ENCODE measurements around the gene CARD9. TPM values are rescaled to one million over a fixed set of nuclear protein-coding genes. Genes with fewer than 3 reads are reported as not detected.

CARD9 gene, protein sequence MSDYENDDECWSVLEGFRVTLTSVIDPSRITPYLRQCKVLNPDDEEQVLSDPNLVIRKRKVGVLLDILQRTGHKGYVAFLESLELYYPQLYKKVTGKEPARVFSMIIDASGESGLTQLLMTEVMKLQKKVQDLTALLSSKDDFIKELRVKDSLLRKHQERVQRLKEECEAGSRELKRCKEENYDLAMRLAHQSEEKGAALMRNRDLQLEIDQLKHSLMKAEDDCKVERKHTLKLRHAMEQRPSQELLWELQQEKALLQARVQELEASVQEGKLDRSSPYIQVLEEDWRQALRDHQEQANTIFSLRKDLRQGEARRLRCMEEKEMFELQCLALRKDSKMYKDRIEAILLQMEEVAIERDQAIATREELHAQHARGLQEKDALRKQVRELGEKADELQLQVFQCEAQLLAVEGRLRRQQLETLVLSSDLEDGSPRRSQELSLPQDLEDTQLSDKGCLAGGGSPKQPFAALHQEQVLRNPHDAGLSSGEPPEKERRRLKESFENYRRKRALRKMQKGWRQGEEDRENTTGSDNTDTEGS
- total RNA-seq = 1.6 and 2.0 TPM in 2 replicates
- long read RNA-seq = 0 reads

DNA sequence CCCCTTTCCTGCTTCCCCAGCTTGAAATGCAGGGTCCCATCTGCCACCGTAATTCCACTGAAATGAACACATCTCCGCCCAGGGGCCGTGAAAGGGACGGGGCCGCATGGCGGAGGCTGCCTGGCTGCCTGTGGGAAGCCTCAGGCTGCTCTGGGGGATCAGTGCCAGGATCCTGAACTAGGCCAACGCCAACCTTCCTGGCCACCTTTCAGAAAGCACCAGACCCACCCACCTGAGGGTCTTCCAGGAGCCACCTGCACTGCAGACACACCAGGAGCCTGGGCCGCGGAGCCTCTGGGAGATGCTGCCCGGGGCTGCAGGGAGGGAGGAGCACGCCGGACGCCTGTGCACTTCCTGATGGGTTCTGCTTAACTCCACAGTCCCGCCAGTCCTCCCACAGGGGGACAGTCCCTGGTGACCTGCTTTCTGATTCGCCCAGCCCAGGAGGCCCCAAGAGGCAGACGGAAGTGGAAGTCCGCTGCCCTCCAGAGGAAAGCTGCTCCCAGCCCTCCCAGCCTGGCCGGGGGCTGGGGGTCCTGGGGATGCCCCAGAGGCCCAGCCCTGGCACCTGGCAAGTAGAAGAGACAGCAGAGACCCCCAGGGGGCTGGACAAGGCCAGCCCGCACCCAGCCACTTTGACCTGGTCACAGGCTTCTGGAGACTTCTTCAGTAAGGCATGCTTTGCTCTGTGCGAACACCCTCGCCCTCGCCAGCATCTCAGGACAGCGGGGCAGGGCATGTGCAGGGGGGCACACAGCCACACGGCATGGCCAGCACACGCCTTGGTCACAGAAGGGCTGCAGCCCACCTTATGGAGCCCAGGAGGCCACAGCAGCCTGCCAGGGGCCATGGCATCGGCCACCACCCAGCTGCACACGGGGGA is at the start of gene CARD9:
CARD9 (minus strand) TSS at position 370 of the 883 bp plus-strand sequence. CDS start 1,591 bp downstream, outside the sequence.
- DNase-seq (ENCODE audit: low spot score, unreplicated experiment) = no peak
- Mint-ChIP-seq H3K4me1 (ENCODE audit: low read depth) (peaks cover 2% of the 10 kb centered on the region), H3K36me3 (ENCODE audit: insufficient read depth) (no peaks in the 10 kb centered on the region), H3K9me3 (ENCODE audit: low read depth) (no peaks in the 10 kb centered on the region), H3K27me3 (no peaks in the 10 kb centered on the region), H3K4me3 (ENCODE audit: low read depth) (no peak within 1 kb of the TSS), H3K27ac (no peak within 1 kb of the TSS)
- TF ChIP-seq, protein P1, sequence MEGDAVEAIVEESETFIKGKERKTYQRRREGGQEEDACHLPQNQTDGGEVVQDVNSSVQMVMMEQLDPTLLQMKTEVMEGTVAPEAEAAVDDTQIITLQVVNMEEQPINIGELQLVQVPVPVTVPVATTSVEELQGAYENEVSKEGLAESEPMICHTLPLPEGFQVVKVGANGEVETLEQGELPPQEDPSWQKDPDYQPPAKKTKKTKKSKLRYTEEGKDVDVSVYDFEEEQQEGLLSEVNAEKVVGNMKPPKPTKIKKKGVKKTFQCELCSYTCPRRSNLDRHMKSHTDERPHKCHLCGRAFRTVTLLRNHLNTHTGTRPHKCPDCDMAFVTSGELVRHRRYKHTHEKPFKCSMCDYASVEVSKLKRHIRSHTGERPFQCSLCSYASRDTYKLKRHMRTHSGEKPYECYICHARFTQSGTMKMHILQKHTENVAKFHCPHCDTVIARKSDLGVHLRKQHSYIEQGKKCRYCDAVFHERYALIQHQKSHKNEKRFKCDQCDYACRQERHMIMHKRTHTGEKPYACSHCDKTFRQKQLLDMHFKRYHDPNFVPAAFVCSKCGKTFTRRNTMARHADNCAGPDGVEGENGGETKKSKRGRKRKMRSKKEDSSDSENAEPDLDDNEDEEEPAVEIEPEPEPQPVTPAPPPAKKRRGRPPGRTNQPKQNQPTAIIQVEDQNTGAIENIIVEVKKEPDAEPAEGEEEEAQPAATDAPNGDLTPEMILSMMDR (IDR thresholded peaks at IDR 0.05; ENCODE audit: unreplicated experiment) = no peak

DNA sequence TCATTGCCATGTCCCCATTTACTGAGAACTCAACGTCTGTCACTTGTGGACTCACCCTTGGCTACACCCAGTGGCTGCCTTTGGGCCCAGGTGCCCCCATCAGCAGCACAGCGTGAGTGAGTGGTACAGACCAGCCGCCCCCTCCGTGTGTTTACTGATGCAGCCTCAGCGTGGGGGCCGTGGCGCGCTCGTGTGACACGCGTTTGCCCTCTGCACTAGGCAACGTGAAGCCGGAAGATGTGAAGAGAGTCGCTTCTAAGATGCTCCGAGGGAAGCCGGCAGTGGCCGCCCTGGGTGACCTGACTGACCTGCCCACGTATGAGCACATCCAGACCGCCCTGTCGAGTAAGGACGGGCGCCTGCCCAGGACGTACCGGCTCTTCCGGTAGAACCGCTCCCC is 49.4 kb upstream of the CARD9 start:
- TF ChIP-seq, protein P1 (IDR thresholded peaks at IDR 0.05; ENCODE audit: unreplicated experiment) = no peak
- H3K27me3 Mint-ChIP-seq = no peaks in the 10 kb centered on the region
- H3K27ac Mint-ChIP-seq = no peak overlapping the region
- no peak overlapping the region for H3K4me3 Mint-ChIP-seq (ENCODE audit: low read depth)
- H3K36me3 Mint-ChIP-seq (ENCODE audit: insufficient read depth) = peaks cover 6% of the 10 kb centered on the region
- no peak for DNase-seq (ENCODE audit: low spot score, unreplicated experiment)
- H3K4me1 Mint-ChIP-seq (ENCODE audit: low read depth) = no peaks in the 10 kb centered on the region
- H3K9me3 Mint-ChIP-seq (ENCODE audit: low read depth) = no peaks in the 10 kb centered on the region

GRCh38 chr9:136421791-136422190 is 48.3 kb upstream of the CARD9 start:
- Mint-ChIP-seq H3K4me1 (ENCODE audit: low read depth) (no peaks in the 10 kb centered on the region), H3K36me3 (ENCODE audit: insufficient read depth) (peaks cover 9% of the 10 kb centered on the region), H3K4me3 (ENCODE audit: low read depth) (no peak overlapping the region), H3K27ac (no peak overlapping the region), H3K9me3 (ENCODE audit: low read depth) (no peaks in the 10 kb centered on the region), H3K27me3 (no peaks in the 10 kb centered on the region)
- TF ChIP-seq, protein P1 (IDR thresholded peaks at IDR 0.05; ENCODE audit: unreplicated experiment) = no peak
- DNase-seq (ENCODE audit: low spot score, unreplicated experiment) = no peak

DNA sequence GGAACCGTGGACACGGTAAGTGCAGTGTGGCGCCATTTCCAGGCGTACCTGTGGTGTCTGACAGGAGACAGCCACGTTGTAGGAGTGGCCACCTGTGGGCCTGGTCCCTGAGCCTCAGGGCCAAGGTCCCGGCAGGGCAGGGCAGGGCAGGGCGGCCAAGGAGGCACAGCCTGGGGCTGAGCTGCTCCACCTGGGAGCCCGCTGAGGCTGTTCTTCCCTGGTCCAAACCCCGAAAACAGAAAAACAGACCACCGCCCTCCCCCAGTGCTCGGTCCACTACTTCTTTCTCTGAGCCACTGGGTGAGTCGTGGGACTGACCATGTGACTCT is 45.6 kb upstream of the CARD9 start:
- no peak overlapping the region for H3K4me3 Mint-ChIP-seq (ENCODE audit: low read depth)
- no peaks in the 10 kb centered on the region for H3K4me1 Mint-ChIP-seq (ENCODE audit: low read depth)
- H3K27ac Mint-ChIP-seq = no peak overlapping the region
- TF ChIP-seq, protein P1 (IDR thresholded peaks at IDR 0.05; ENCODE audit: unreplicated experiment) = no peak
- H3K9me3 Mint-ChIP-seq (ENCODE audit: low read depth) = no peaks in the 10 kb centered on the region
- no peaks in the 10 kb centered on the region for H3K27me3 Mint-ChIP-seq
- peaks cover 12% of the 10 kb centered on the region for H3K36me3 Mint-ChIP-seq (ENCODE audit: insufficient read depth)
- DNase-seq (ENCODE audit: low spot score, unreplicated experiment) = no peak

Data from progenitor cell of endocrine pancreas (in vitro differentiated cells).